ENCODE measurements around the gene CTU1. TPM values are rescaled to one million over a fixed set of nuclear protein-coding genes. Genes with fewer than 3 reads are reported as not detected.

CTU1 gene
- total and polyA plus RNA-seq, 10 of the 15 experiments (the other 5 are each of a cell fraction or from before 2014, with no cell fraction given): 0.02 to 10.5 (median 3.0) TPM; not detected in 1

GRCh38 chr19:51091895-51092873 lies 16.0 kb downstream of the CTU1 start:
- Histone ChIP-seq H3K9ac (ENCODE audit: control insufficient read depth, insufficient read depth, low read length) (no peak overlapping the region), H2AFZ (ENCODE audit: control insufficient read depth, low read depth, low read length) (no peak overlapping the region), H3K4me3 (no peak overlapping the region), H3K4me2 (ENCODE audit: control insufficient read depth, insufficient read depth) (no peak overlapping the region), H3K27ac (ENCODE audit: control insufficient read depth, insufficient read depth) (no peak overlapping the region), H3K4me1 (ENCODE audit: control insufficient read depth, insufficient read depth, low read length) (no peaks in the 10 kb centered on the region), H3K36me3 (ENCODE audit: control insufficient read depth in 2 of 2, insufficient read depth in 2 of 2, low read length in 1 of 2) (no peaks in the 10 kb centered on the region), H3K27me3 (replicated peaks in 1 of 2; ENCODE audit: control insufficient read depth in 2 of 2, insufficient read depth in 2 of 2, low read length in 1 of 2) (no peaks in the 10 kb centered on the region), H4K20me1 (ENCODE audit: control insufficient read depth, insufficient read depth) (no peaks in the 10 kb centered on the region; the same call in 1 of the 2 replicates), H3K9me3 (replicated peaks; ENCODE audit: control insufficient read depth, insufficient read depth, low read length) (no peaks in the 10 kb centered on the region), H3K79me2 (ENCODE audit: control insufficient read depth, insufficient read depth, low read length) (no peaks in the 10 kb centered on the region)
- no peak for FAIRE-seq
- BruUV-seq (replicated peaks): no TSS peak
- RAD21 ChIA-PET (ENCODE audit: unreplicated experiment): no interaction called here
- CTCF ChIA-PET: no interaction called here
- POLR2A ChIA-PET: no interaction called here
- TF ChIP-seq NFYB (IDR thresholded peaks at IDR 0.05; ENCODE audit: insufficient read depth, low read depth, low read length): no peak
- TF ChIP-seq CEBPB (IDR thresholded peaks at IDR 0.05; ENCODE audit: borderline replicate concordance in 1 of 2, low read depth in 2 of 2, low read length in 2 of 2): no peak
- no peak for TF ChIP-seq EED (IDR thresholded peaks at IDR 0.05; ENCODE audit: low read depth)
- TF ChIP-seq BCL11A (IDR thresholded peaks at IDR 0.05; ENCODE audit: low read depth, low read length): no peak
- no peak for TF ChIP-seq ASH2L (IDR thresholded peaks at IDR 0.05; ENCODE audit: borderline replicate concordance, low read depth)
- TF ChIP-seq IRF3 (IDR thresholded peaks at IDR 0.05): no peak
- SMC1A ChIA-PET (ENCODE audit: uncharacterized antibody, unreplicated experiment): no interaction called here
- intact Hi-C loops (cut with micrococcal nuclease; ENCODE audit: unreplicated experiment) (loop anchor here (5.0 kb wide), 1 partner anchor 160 kb away; no protein-coding TSS in a partner anchor), in situ Hi-C loops (cut with MboI) (loop anchor here (10.0 kb wide), 1 partner anchor 157 kb away; no protein-coding TSS in a partner anchor)
- DNase-seq (ENCODE audit: low read depth, low spot score): no peak
- 64% methylated on average over 14 of the region's 16 CpGs for WGBS (ENCODE audit: insufficient coverage, insufficient replicate concordance, low lambda C conversion rate, missing lambda C conversion rate)
- no peak for ATAC-seq

Measured in GM12878 (cell line).